ENCODE measurements around the gene BCDIN3D.

DNA sequence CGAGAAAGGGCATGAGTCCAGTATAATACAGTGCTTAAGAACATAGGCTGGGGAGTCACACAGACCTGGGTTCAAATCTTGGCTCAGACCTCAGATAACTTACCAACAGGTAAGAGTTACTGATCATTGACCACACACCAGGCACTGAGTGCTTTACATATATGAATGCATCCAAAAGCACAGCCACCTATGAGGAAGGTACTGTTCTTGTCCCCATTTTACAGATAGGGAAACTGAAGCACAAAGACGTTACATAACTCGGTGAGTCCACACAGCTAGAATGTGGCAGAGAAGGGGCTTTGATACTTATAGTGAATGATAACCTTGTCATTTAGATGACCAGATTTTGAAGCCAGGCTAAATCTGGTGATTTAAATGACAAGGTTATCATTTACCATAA is 33.2 kb upstream of the BCDIN3D start:
- TF ChIP-seq, protein P1, sequence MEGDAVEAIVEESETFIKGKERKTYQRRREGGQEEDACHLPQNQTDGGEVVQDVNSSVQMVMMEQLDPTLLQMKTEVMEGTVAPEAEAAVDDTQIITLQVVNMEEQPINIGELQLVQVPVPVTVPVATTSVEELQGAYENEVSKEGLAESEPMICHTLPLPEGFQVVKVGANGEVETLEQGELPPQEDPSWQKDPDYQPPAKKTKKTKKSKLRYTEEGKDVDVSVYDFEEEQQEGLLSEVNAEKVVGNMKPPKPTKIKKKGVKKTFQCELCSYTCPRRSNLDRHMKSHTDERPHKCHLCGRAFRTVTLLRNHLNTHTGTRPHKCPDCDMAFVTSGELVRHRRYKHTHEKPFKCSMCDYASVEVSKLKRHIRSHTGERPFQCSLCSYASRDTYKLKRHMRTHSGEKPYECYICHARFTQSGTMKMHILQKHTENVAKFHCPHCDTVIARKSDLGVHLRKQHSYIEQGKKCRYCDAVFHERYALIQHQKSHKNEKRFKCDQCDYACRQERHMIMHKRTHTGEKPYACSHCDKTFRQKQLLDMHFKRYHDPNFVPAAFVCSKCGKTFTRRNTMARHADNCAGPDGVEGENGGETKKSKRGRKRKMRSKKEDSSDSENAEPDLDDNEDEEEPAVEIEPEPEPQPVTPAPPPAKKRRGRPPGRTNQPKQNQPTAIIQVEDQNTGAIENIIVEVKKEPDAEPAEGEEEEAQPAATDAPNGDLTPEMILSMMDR (IDR thresholded peaks at IDR 0.05): no peak
- no peak for TF ChIP-seq POLR2AphosphoS5 (IDR thresholded peaks at IDR 0.05)
- no peak for TF ChIP-seq POLR2A (IDR thresholded peaks at IDR 0.05; ENCODE audit: low read depth)
- no peak for TF ChIP-seq EP300 (IDR thresholded peaks at IDR 0.05)

Measured in esophagus muscularis mucosa (tissue), 4 donors.